ENCODE results near the gene SLC49A3.
"Not testable (repeated sequence)": the region's sequence is repeated elsewhere in the genome, so short reads cannot be mapped to it uniquely, and the experiment has no call there.

SLC49A3 gene

GRCh38 chr4:688854-689681, at the start of gene SLC49A3:
TSS of gene SLC49A3 (minus strand) at chr4:689151. CDS start at chr4:689127, 24 bp downstream.
- DNase-seq: no peak

GRCh38 chr4:736561-736960, 47.6 kb upstream of the SLC49A3 start:
- DNase-seq: not testable (repeated sequence)

- DNase-seq: no peak
These were observed 46.6 kb upstream of the SLC49A3 start for GRCh38 chr4:735583-735982.

- DNase-seq: no peak
These were observed 46.0 kb upstream of the SLC49A3 start for GRCh38 chr4:734951-735350.

GRCh38 chr4:734075-734474, 45.1 kb upstream of the SLC49A3 start:
- DNase-seq: no peak

- no peak for DNase-seq
These were observed 44.7 kb upstream of the SLC49A3 start for GRCh38 chr4:733631-733980.

- DNase-seq: no peak
These were observed 44.1 kb upstream of the SLC49A3 start for GRCh38 chr4:732911-733630.

- DNase-seq: no peak
These were observed 43.5 kb upstream of the SLC49A3 start for GRCh38 chr4:732486-732885.

GRCh38 chr4:731954-732353, 43.0 kb upstream of the SLC49A3 start:
- not testable (repeated sequence) for DNase-seq

- not testable (repeated sequence) for DNase-seq
These were observed 42.3 kb upstream of the SLC49A3 start for GRCh38 chr4:730946-731904.

- DNase-seq: no peak
These were observed 41.6 kb upstream of the SLC49A3 start for GRCh38 chr4:730511-730910.

GRCh38 chr4:729336-730315, 40.7 kb upstream of the SLC49A3 start:
- no peak for DNase-seq

- DNase-seq: no peak
These were observed 38.6 kb upstream of the SLC49A3 start for GRCh38 chr4:727576-727975.

GRCh38 chr4:726838-727237, 37.9 kb upstream of the SLC49A3 start:
- DNase-seq: no peak

- DNase-seq: no peak
These were observed 37.4 kb upstream of the SLC49A3 start for GRCh38 chr4:726235-726787.

- no peak for DNase-seq
These were observed 36.7 kb upstream of the SLC49A3 start for GRCh38 chr4:725391-726234.

GRCh38 chr4:723751-724530, 35.0 kb upstream of the SLC49A3 start:
- DNase-seq: no peak

- no peak for DNase-seq
These were observed 34.0 kb upstream of the SLC49A3 start for GRCh38 chr4:722851-723360.

- no peak for DNase-seq
These were observed 33.3 kb upstream of the SLC49A3 start for GRCh38 chr4:722169-722725.
